Measurements from ENCODE around the gene SMIM7.

Gene SMIM7

DNA sequence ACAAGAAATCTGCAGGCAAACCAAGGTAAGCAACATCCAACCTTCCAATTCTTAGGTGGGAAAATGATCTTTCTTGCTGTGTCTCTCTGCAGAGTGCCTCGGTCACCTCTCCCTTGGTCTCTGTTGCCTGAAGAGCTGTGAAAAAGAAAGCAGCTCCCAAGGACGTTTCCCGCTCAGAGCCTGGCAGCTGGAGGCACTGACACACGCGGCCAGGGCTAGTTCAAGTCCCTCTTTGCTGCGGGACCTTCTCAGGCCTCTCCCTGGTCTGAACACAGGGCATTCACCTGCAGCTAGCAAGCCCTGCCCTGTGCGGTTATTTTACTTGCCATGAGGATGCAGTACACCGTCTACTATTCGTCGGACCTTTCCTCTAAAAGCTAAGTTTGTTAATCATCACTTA is 35.7 kb downstream of the SMIM7 start:
- no peak overlapping the region for H3K4me3 ChIP-seq (ENCODE audit: control insufficient read depth, low read depth, low read length)
- TF ChIP-seq, protein P1, sequence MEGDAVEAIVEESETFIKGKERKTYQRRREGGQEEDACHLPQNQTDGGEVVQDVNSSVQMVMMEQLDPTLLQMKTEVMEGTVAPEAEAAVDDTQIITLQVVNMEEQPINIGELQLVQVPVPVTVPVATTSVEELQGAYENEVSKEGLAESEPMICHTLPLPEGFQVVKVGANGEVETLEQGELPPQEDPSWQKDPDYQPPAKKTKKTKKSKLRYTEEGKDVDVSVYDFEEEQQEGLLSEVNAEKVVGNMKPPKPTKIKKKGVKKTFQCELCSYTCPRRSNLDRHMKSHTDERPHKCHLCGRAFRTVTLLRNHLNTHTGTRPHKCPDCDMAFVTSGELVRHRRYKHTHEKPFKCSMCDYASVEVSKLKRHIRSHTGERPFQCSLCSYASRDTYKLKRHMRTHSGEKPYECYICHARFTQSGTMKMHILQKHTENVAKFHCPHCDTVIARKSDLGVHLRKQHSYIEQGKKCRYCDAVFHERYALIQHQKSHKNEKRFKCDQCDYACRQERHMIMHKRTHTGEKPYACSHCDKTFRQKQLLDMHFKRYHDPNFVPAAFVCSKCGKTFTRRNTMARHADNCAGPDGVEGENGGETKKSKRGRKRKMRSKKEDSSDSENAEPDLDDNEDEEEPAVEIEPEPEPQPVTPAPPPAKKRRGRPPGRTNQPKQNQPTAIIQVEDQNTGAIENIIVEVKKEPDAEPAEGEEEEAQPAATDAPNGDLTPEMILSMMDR (conservative IDR thresholded peaks at IDR 0.05; ENCODE audit: control insufficient read depth, insufficient read depth, low read depth, low read length), result no peak
- no peak for DNase-seq (ENCODE audit: low read depth)

DNA sequence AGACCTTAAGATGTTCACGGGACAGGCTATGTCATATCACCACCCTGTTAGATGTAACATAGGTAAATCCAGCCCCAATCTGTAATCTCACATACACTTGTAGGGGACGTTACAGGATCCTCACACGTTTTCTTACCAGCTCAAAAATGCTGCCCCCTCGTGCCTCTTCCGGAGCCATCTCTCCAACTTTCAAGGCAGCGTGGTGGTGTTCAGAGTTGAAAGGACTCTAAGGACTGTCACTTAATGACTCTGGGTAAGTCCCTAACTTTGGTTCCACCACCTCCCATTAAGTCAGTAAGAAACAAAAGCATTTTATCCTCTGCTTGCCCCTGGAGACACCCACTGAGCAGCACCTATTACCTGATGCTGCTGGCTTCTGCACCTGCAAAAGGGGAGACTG is 36.4 kb downstream of the SMIM7 start:
- DNase-seq (ENCODE audit: low read depth), result no peak
- TF ChIP-seq, protein P1 (conservative IDR thresholded peaks at IDR 0.05; ENCODE audit: control insufficient read depth, insufficient read depth, low read depth, low read length), result no peak
- H3K4me3 ChIP-seq (ENCODE audit: control insufficient read depth, low read depth, low read length), result no peak overlapping the region

DNA sequence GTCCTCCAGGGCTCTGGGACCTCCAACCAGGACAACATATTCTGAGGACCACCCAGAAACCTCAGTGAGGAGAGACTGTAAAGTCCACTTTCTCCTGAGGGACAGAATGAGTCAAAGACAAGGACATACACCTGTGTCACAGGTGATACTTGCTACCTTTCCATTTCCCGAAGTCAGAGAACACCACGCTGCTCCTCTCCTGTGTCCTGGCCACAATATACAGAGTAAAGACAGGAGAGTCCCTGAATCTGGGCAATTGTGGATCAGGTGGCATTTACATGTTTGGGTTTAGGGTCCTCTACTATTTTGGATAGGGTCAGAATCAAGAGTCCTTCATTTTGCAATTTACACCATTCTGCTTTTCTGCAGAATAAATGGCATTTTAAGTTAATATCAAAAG is 36.9 kb downstream of the SMIM7 start:
- H3K4me3 ChIP-seq (ENCODE audit: control insufficient read depth, low read depth, low read length), result no peak overlapping the region
- TF ChIP-seq, protein P1 (conservative IDR thresholded peaks at IDR 0.05; ENCODE audit: control insufficient read depth, insufficient read depth, low read depth, low read length), result no peak
- no peak for DNase-seq (ENCODE audit: low read depth)

DNA sequence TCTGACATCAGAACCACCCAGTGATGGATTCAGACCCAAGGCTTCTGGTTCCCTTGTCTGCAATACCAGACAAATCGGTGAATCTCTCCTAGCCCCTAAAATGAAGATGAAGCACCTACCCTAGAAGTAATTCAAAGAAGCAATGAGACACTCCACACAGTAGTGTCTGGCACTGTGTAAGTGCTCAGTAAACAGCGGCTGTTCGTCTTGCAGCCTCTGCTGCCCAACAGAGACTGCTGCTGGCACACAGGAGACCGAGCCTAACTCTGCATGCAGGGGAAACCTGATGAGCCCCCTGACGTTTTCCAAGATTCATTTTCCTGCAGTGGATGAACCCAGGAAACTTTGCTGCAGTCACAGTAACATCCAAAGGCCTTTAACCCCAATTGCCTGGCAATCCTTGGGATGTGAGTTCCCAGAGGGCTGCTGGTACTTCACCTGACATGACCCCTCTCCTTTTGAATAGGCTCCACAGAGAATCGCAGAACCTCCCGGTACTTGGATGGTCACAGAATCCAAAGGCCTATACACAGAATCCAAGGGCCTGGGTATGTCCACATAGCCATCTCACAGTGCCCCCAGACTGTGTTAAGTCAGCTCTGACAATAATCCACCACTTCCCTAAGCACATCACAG is 38.7 kb downstream of the SMIM7 start:
- DNase-seq (ENCODE audit: low read depth), result no peak
- H3K4me3 ChIP-seq (ENCODE audit: control insufficient read depth, low read depth, low read length), result no peak overlapping the region
- TF ChIP-seq, protein P1 (conservative IDR thresholded peaks at IDR 0.05; ENCODE audit: control insufficient read depth, insufficient read depth, low read depth, low read length), result no peak

DNA sequence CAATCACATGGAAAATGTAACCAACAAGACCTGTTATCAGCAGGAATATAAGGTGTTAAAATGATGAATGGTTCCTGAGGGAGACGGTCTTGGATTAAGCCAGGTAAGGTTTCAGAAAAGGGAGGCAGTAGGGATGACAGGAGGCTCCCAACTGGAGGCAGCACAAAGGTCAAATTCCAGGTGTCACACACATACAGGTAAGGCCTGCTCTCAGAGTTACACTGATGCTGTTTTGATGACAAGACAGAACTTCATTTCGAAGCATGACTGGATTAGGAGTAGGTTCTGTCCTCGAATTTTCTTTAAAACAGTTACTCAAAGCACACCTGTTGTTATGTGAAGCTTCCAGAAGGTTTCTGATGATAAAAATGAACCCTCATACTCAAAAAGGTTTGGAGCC is 39.4 kb downstream of the SMIM7 start:
- DNase-seq (ENCODE audit: low read depth), result no peak
- TF ChIP-seq, protein P1 (conservative IDR thresholded peaks at IDR 0.05; ENCODE audit: control insufficient read depth, insufficient read depth, low read depth, low read length), result no peak
- no peak overlapping the region for H3K4me3 ChIP-seq (ENCODE audit: control insufficient read depth, low read depth, low read length)

DNA sequence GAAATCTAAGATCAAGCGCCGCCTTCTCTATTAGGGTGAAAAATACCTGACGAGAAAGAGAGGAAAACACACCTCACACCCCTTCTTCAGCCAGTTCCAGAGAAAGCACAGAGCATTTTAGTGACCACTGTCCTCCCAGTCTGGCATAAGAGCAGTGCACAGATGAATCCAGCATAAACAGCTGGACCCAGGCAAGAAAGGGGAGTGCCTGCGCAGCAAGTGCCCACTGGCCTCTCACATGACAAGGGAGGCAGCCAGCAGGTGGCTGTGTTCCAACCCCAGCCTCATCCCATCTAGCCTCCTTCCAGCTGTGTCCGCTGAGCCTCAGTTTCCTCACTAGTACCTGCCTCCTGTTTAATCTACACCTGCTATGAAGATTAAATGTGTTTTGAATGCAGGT is 39.9 kb downstream of the SMIM7 start:
- H3K4me3 ChIP-seq (ENCODE audit: control insufficient read depth, low read depth, low read length), result no peak overlapping the region
- TF ChIP-seq, protein P1 (conservative IDR thresholded peaks at IDR 0.05; ENCODE audit: control insufficient read depth, insufficient read depth, low read depth, low read length), result no peak
- DNase-seq (ENCODE audit: low read depth), result no peak

DNA sequence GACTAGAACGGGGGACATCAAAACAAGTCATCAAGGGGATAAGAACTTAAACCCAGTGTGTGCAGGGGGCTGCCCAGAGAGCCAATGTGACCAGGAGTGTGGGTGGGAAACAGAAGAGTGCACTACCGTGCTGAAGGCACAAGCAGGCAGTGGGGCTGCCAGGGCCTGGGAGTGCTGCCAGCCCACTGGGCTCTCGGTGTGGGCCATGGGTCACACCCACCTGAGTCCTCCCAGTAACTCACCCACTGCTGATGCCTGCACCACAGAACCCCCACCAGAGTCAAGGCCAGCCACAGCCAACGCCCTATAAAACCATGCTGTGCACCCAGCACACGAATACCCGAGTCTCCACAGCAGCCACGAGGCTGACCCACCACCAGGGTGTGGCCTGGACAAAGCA is 40.5 kb downstream of the SMIM7 start:
- H3K4me3 ChIP-seq (ENCODE audit: control insufficient read depth, low read depth, low read length), result no peak overlapping the region
- no peak for DNase-seq (ENCODE audit: low read depth)
- TF ChIP-seq, protein P1 (conservative IDR thresholded peaks at IDR 0.05; ENCODE audit: control insufficient read depth, insufficient read depth, low read depth, low read length), result no peak
